SU-DHL-6 (cell line): ENCODE measurements around the gene SELPLG.

Source experiments
- EZH2phosphoT487 ChIP-seq: fragments of 200-600 bp; sonication (generic), shearing (Covaris generic); conservative IDR thresholded peaks from 2 replicates; pipeline ENCODE4 v1.6.1; 2018; ENCODE audit warnings: mild to moderate bottlenecking, antibody characterized with exemption, low read length, moderate library complexity, mixed read lengths
- TF ChIP-seq, protein P1 (sequence below): fragments of 200-600 bp; sonication (generic); IDR thresholded peaks from one replicate; pipeline ENCODE4 v1.5.1; 2017; ENCODE audit warnings: antibody characterized with exemption, mild to moderate bottlenecking, low read length, moderate library complexity; ENCODE audit not compliant: insufficient read depth, poor library complexity, severe bottlenecking

GRCh38 chr12:108638997-108639822 lies 5.5 kb upstream of the SELPLG start:
- TF ChIP-seq, protein P1, sequence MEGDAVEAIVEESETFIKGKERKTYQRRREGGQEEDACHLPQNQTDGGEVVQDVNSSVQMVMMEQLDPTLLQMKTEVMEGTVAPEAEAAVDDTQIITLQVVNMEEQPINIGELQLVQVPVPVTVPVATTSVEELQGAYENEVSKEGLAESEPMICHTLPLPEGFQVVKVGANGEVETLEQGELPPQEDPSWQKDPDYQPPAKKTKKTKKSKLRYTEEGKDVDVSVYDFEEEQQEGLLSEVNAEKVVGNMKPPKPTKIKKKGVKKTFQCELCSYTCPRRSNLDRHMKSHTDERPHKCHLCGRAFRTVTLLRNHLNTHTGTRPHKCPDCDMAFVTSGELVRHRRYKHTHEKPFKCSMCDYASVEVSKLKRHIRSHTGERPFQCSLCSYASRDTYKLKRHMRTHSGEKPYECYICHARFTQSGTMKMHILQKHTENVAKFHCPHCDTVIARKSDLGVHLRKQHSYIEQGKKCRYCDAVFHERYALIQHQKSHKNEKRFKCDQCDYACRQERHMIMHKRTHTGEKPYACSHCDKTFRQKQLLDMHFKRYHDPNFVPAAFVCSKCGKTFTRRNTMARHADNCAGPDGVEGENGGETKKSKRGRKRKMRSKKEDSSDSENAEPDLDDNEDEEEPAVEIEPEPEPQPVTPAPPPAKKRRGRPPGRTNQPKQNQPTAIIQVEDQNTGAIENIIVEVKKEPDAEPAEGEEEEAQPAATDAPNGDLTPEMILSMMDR: no peak
- TF ChIP-seq EZH2phosphoT487: no peak
